Measurements from ENCODE around the gene CLRN3.

DNA sequence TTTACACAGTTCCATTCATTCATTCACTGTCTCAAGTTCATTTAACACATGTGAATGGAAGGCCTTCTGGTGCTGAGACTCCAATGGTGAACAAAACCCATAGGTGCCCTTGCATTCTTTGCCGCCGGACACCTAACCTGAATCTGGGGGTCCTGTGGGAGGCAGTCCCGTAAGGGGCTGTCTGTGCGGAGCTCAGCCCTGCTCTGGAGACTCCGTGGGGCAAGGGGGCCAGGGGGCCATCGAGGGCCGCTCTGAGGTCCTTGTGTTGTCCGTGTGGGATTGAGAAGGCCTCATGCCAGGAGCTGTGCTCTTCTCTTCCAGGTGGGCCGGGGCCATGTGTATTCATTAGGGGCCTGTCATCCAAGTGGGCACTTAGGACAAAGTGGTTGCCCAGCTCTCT, 29.5 kb upstream of the CLRN3 start:
- TF ChIP-seq TBP (optimal IDR thresholded peaks at IDR 0.05; ENCODE audit: low read depth, low read length) (no peak), ARID3B (CRISPR knock-in tag; IDR thresholded peaks at IDR 0.05; ENCODE audit: borderline replicate concordance) (no peak), SIN3A (IDR thresholded peaks at IDR 0.05; ENCODE audit: borderline replicate concordance in 2 of 2, control insufficient read depth in 1 of 2, low read depth in 2 of 2, low read length in 2 of 2) (no peak), FOXK2 (conservative IDR thresholded peaks at IDR 0.05 in 1 of 2, IDR thresholded peaks at IDR 0.05 in 1 of 2; ENCODE audit: low read depth in 2 of 2) (no peak), GATA2 (CRISPR knock-in tag; IDR thresholded peaks at IDR 0.05) (no peak)
